Measurements from ENCODE around the gene SHROOM3.

SHROOM3 gene

DNA sequence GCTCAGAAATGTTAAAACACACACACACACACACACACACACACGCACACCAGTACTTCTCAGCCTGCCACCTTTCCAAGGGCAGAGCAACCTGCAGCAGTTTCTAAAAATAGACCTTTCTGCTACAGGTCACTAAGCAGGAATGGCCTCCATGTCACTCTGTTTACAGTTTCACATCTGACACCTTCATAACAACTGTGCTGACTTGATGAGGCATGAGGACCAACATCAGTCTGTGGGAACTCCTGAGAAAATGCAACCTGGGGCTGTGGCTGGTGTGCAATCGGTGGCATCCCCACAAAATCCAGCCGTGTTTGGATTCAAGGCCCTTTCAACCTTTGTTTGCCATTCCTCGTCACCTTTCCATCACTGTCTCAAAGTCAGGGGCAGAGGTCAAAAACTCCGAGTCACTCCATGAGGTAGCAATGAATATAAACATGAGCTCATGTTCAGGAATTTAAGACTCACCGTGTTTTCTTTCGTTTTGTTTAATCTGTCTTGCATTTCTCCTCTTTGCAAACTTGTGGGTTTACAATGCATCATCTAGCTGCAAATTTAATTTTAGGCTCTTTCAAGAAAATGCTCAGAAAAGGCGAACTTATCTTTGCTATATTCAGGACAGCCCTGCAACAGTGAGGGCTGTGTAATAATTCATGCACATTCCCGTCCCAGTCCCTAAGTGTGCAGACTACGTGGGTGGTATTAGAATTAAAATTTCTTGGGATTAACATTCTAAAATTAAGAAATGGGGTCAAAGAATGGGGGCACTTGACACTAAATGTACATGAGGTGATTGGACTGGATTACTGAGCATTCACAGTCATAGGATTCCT, 135.3 kb downstream of the SHROOM3 start:
- no peak overlapping the region for H2BK120ac ChIP-seq (ENCODE audit: low read depth, low read length)
- 36% methylated on average over 10 of the region's 10 CpGs for WGBS

DNA sequence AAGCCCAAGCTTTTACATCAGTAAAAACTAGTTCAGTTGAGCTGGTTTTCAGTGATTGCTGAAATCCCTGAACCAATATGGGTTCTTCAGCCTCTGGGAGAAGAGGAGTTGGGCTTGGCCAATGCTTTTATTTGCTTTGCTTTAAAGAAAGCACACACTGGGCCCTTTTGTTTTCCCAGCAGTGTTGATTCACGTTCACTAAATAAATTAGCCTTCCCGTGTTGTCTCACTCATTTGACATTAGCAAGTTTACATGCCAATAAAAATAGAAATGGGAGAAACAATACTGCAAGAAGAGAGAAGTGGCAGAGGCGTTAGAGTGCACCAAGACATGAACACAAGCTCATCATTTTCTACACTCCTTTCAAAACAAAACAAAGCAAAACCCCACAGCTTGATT, 136.2 kb downstream of the SHROOM3 start:
- DNase-seq = no peak
- H3K27me3 ChIP-seq (ENCODE audit: control insufficient read depth in 1 of 2, insufficient read depth in 1 of 2, low read length in 2 of 2) = no peaks in the 10 kb centered on the region
- no peaks in the 10 kb centered on the region for H3K9me3 ChIP-seq (ENCODE audit: control insufficient read depth, low read length)
- H2AK5ac ChIP-seq (ENCODE audit: low read length, severe bottlenecking) = no peak overlapping the region
- H4K8ac ChIP-seq (ENCODE audit: low read length) = no peak overlapping the region
- H2BK12ac ChIP-seq (ENCODE audit: low read length in 2 of 2) = no peak overlapping the region
- H3K18ac ChIP-seq (ENCODE audit: low read depth in 1 of 2, low read length in 2 of 2) = no peak overlapping the region
- H3K9ac ChIP-seq (ENCODE audit: low read length) = no peak overlapping the region
- peak overlapping the region; percentile 46 for H2BK5ac ChIP-seq (ENCODE audit: low read depth, low read length, poor library complexity, severe bottlenecking)
- H3K4me3 ChIP-seq (ENCODE audit: insufficient read depth in 1 of 2, low read depth in 1 of 2, low read length in 2 of 2) = no peak overlapping the region
- H3K23ac ChIP-seq (ENCODE audit: low read length in 2 of 2) = no peak overlapping the region
- H3K79me1 ChIP-seq (replicated peaks; ENCODE audit: low read length, poor library complexity, severe bottlenecking) = no peaks in the 10 kb centered on the region
- no peak overlapping the region for H4K91ac ChIP-seq (ENCODE audit: low read length)
- H3K4me2 ChIP-seq (ENCODE audit: low read length, poor library complexity, severe bottlenecking) = no peak overlapping the region
- H3K14ac ChIP-seq (ENCODE audit: low read length in 2 of 2) = no peak overlapping the region
- no peak overlapping the region for H2BK120ac ChIP-seq (ENCODE audit: low read depth, low read length)
- H3K4ac ChIP-seq (ENCODE audit: low read depth in 1 of 2, low read length in 2 of 2) = no peak overlapping the region
- H2BK15ac ChIP-seq (ENCODE audit: low read depth, poor library complexity, severe bottlenecking) = no peak overlapping the region
- H3K4me1 ChIP-seq (ENCODE audit: control insufficient read depth, insufficient read depth, low read depth, low read length) = peaks cover 10% of the 10 kb centered on the region
- no peak overlapping the region for H2AFZ ChIP-seq (ENCODE audit: low read depth, low read length)
- 74% methylated on average over 3 of the region's 3 CpGs for WGBS
- H3K27ac ChIP-seq (ENCODE audit: low read length, poor library complexity, severe bottlenecking) = no peak overlapping the region
- no peaks in the 10 kb centered on the region for H3K36me3 ChIP-seq (ENCODE audit: control insufficient read depth in 1 of 2, insufficient read depth in 2 of 2, low read depth in 1 of 2, low read length in 2 of 2)

More for the DNA sequence above, 135.3 kb downstream of the SHROOM3 start:
- Histone ChIP-seq H2BK12ac (ENCODE audit: low read length in 2 of 2) (no peak overlapping the region), H3K27ac (ENCODE audit: low read length, poor library complexity, severe bottlenecking) (peak overlapping the region; percentile 52), H3K79me1 (replicated peaks; ENCODE audit: low read length, poor library complexity, severe bottlenecking) (no peaks in the 10 kb centered on the region), H2BK5ac (ENCODE audit: low read depth, low read length, poor library complexity, severe bottlenecking) (no peak overlapping the region), H3K4me2 (ENCODE audit: low read length, poor library complexity, severe bottlenecking) (no peak overlapping the region), H3K4me1 (ENCODE audit: control insufficient read depth, insufficient read depth, low read depth, low read length) (peaks cover 12% of the 10 kb centered on the region), H4K8ac (ENCODE audit: low read length) (no peak overlapping the region), H2AFZ (ENCODE audit: low read depth, low read length) (no peak overlapping the region), H3K36me3 (ENCODE audit: control insufficient read depth in 1 of 2, insufficient read depth in 2 of 2, low read depth in 1 of 2, low read length in 2 of 2) (no peaks in the 10 kb centered on the region), H3K9me3 (ENCODE audit: control insufficient read depth, low read length) (no peaks in the 10 kb centered on the region), H3K4ac (ENCODE audit: low read depth in 1 of 2, low read length in 2 of 2) (no peak overlapping the region), H3K14ac (ENCODE audit: low read length in 2 of 2) (no peak overlapping the region), H3K23ac (ENCODE audit: low read length in 2 of 2) (no peak overlapping the region), H3K27me3 (ENCODE audit: control insufficient read depth in 1 of 2, insufficient read depth in 1 of 2, low read length in 2 of 2) (no peaks in the 10 kb centered on the region), H2AK5ac (ENCODE audit: low read length, severe bottlenecking) (peak overlapping the region; percentile 85), H3K9ac (ENCODE audit: low read length) (no peak overlapping the region), H4K91ac (ENCODE audit: low read length) (no peak overlapping the region), H2BK15ac (ENCODE audit: low read depth, poor library complexity, severe bottlenecking) (no peak overlapping the region), H3K4me3 (ENCODE audit: insufficient read depth in 1 of 2, low read depth in 1 of 2, low read length in 2 of 2) (no peak overlapping the region), H3K18ac (ENCODE audit: low read depth in 1 of 2, low read length in 2 of 2) (peak overlapping the region in 1 of 2 experiments; percentile 12)
- DNase-seq = peak; percentile 77

DNA sequence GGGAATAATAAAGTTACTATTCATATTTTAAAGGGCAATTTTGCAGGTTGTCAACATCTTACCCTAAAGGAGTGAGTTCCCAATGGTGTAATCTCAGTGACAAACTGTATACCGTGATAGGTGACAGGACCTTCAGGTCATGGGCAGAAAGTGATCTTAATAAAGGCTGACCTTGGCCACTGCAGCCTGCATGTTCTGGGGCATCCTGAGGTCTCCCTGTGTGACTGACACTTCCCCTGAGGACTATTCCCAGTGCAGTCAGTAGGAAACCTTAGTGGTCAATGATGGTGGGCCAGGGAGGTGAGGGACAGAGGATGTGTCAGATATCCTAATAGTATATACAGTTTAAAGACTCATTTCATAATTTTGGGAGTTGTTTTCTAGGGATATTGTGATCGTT, 137.2 kb downstream of the SHROOM3 start:
- DNase-seq = no peak
- H3K79me1 ChIP-seq (replicated peaks; ENCODE audit: low read length, poor library complexity, severe bottlenecking) = no peaks in the 10 kb centered on the region
- 98% methylated on average over 2 of the region's 2 CpGs for WGBS
- H3K36me3 ChIP-seq (ENCODE audit: control insufficient read depth in 1 of 2, insufficient read depth in 2 of 2, low read depth in 1 of 2, low read length in 2 of 2) = no peaks in the 10 kb centered on the region
- H3K4me3 ChIP-seq (ENCODE audit: insufficient read depth in 1 of 2, low read depth in 1 of 2, low read length in 2 of 2) = no peak overlapping the region
- peak overlapping the region in 1 of 2 experiments; percentile 66 for H2BK12ac ChIP-seq (ENCODE audit: low read length in 2 of 2)
- no peak overlapping the region for H4K8ac ChIP-seq (ENCODE audit: low read length)
- H3K18ac ChIP-seq (ENCODE audit: low read depth in 1 of 2, low read length in 2 of 2) = no peak overlapping the region
- H2AFZ ChIP-seq (ENCODE audit: low read depth, low read length) = no peak overlapping the region
- no peak overlapping the region for H3K14ac ChIP-seq (ENCODE audit: low read length in 2 of 2)
- H3K4me1 ChIP-seq (ENCODE audit: control insufficient read depth, insufficient read depth, low read depth, low read length) = peaks cover 10% of the 10 kb centered on the region
- no peak overlapping the region for H3K4ac ChIP-seq (ENCODE audit: low read depth in 1 of 2, low read length in 2 of 2)
- H3K23ac ChIP-seq (ENCODE audit: low read length in 2 of 2) = no peak overlapping the region
- H2BK120ac ChIP-seq (ENCODE audit: low read depth, low read length) = no peak overlapping the region
- no peak overlapping the region for H2BK15ac ChIP-seq (ENCODE audit: low read depth, poor library complexity, severe bottlenecking)
- no peak overlapping the region for H3K27ac ChIP-seq (ENCODE audit: low read length, poor library complexity, severe bottlenecking)
- H3K9ac ChIP-seq (ENCODE audit: low read length) = no peak overlapping the region
- no peak overlapping the region for H2BK5ac ChIP-seq (ENCODE audit: low read depth, low read length, poor library complexity, severe bottlenecking)
- peak overlapping the region; percentile 82 for H2AK5ac ChIP-seq (ENCODE audit: low read length, severe bottlenecking)
- no peaks in the 10 kb centered on the region for H3K27me3 ChIP-seq (ENCODE audit: control insufficient read depth in 1 of 2, insufficient read depth in 1 of 2, low read length in 2 of 2)
- no peaks in the 10 kb centered on the region for H3K9me3 ChIP-seq (ENCODE audit: control insufficient read depth, low read length)
- H3K4me2 ChIP-seq (ENCODE audit: low read length, poor library complexity, severe bottlenecking) = no peak overlapping the region
- H4K91ac ChIP-seq (ENCODE audit: low read length) = no peak overlapping the region

GRCh38 chr4:76576824-76577223, 141.8 kb downstream of the SHROOM3 start:
- no peak overlapping the region for H2BK12ac ChIP-seq (ENCODE audit: low read length in 2 of 2)
- no peak overlapping the region for H4K8ac ChIP-seq (ENCODE audit: low read length)
- H3K4ac ChIP-seq (ENCODE audit: low read depth in 1 of 2, low read length in 2 of 2) = no peak overlapping the region
- H3K9me3 ChIP-seq (ENCODE audit: control insufficient read depth, low read length) = no peaks in the 10 kb centered on the region
- no peak overlapping the region for H3K23ac ChIP-seq (ENCODE audit: low read length in 2 of 2)
- no peak overlapping the region for H2AFZ ChIP-seq (ENCODE audit: low read depth, low read length)
- H3K27me3 ChIP-seq (ENCODE audit: control insufficient read depth in 1 of 2, insufficient read depth in 1 of 2, low read length in 2 of 2) = no peaks in the 10 kb centered on the region
- H3K27ac ChIP-seq (ENCODE audit: low read length, poor library complexity, severe bottlenecking) = no peak overlapping the region
- H3K14ac ChIP-seq (ENCODE audit: low read length in 2 of 2) = no peak overlapping the region
- H4K91ac ChIP-seq (ENCODE audit: low read length) = no peak overlapping the region
- no peak overlapping the region for H2BK5ac ChIP-seq (ENCODE audit: low read depth, low read length, poor library complexity, severe bottlenecking)
- WGBS = 100% methylated on average over 2 of the region's 4 CpGs
- H3K4me3 ChIP-seq (ENCODE audit: insufficient read depth in 1 of 2, low read depth in 1 of 2, low read length in 2 of 2) = no peak overlapping the region
- H2AK5ac ChIP-seq (ENCODE audit: low read length, severe bottlenecking) = no peak overlapping the region
- DNase-seq = no peak
- no peak overlapping the region for H3K18ac ChIP-seq (ENCODE audit: low read depth in 1 of 2, low read length in 2 of 2)
- no peak overlapping the region for H2BK120ac ChIP-seq (ENCODE audit: low read depth, low read length)
- no peak overlapping the region for H3K4me2 ChIP-seq (ENCODE audit: low read length, poor library complexity, severe bottlenecking)
- no peaks in the 10 kb centered on the region for H3K36me3 ChIP-seq (ENCODE audit: control insufficient read depth in 1 of 2, insufficient read depth in 2 of 2, low read depth in 1 of 2, low read length in 2 of 2)
- no peaks in the 10 kb centered on the region for H3K79me1 ChIP-seq (replicated peaks; ENCODE audit: low read length, poor library complexity, severe bottlenecking)
- H3K4me1 ChIP-seq (ENCODE audit: control insufficient read depth, insufficient read depth, low read depth, low read length) = peaks cover 3% of the 10 kb centered on the region
- H2BK15ac ChIP-seq (ENCODE audit: low read depth, poor library complexity, severe bottlenecking) = no peak overlapping the region
- H3K9ac ChIP-seq (ENCODE audit: low read length) = no peak overlapping the region
